HG03280 (cell line): ENCODE results near the gene TMEM9B.
A peak's percentile ranks its signal among the peaks of the same experiment; 100 is the strongest.
"Not testable (repeated sequence)": the region's sequence is repeated elsewhere in the genome, so short reads cannot be mapped to it uniquely, and the experiment has no call there.

Source experiments
- ATAC-seq: cut with Tn5 transposase; IDR thresholded peaks from one replicate; pipeline ENCODE4 v1.9.1; 2021; ENCODE audit warnings: mild to moderate bottlenecking, moderate library complexity; ENCODE audit not compliant: unreplicated experiment

TMEM9B gene

GRCh38 chr11:8964324-8965320, at the start of gene TMEM9B:
Gene TMEM9B, minus strand, starts transcription at chr11:8964442. Its CDS starts 129 bp downstream, at chr11:8964313.
- peak; percentile 83 for ATAC-seq

- ATAC-seq = no peak
Measured at GRCh38 chr11:9013373-9013772, 49.1 kb upstream of the TMEM9B start.

GRCh38 chr11:9009538-9009937, 45.3 kb upstream of the TMEM9B start:
- ATAC-seq = not testable (repeated sequence)

GRCh38 chr11:9008661-9009060, 44.4 kb upstream of the TMEM9B start:
- no peak for ATAC-seq

GRCh38 chr11:9008011-9008550, 43.8 kb upstream of the TMEM9B start:
- no peak for ATAC-seq

- no peak for ATAC-seq
Measured at GRCh38 chr11:9005087-9005486, 40.8 kb upstream of the TMEM9B start.

- no peak for ATAC-seq
Measured at GRCh38 chr11:9004183-9004926, 40.1 kb upstream of the TMEM9B start.

- ATAC-seq = no peak
Measured at GRCh38 chr11:9003573-9004182, 39.4 kb upstream of the TMEM9B start, which contains the start of gene NRIP3. Gene NRIP3, minus strand, starts transcription at chr11:9004001. Its CDS starts 66 bp downstream, at chr11:9003935.

GRCh38 chr11:9002920-9003572, 38.8 kb upstream of the TMEM9B start:
- ATAC-seq = no peak

GRCh38 chr11:9001736-9002135, 37.5 kb upstream of the TMEM9B start:
- no peak for ATAC-seq

GRCh38 chr11:8998017-8998416, 33.8 kb upstream of the TMEM9B start:
- no peak for ATAC-seq

GRCh38 chr11:8997451-8997850, 33.2 kb upstream of the TMEM9B start:
- ATAC-seq = no peak

GRCh38 chr11:8989453-8989852, 25.2 kb upstream of the TMEM9B start:
- ATAC-seq = no peak

- no peak for ATAC-seq
Measured at GRCh38 chr11:8988329-8989234, 24.3 kb upstream of the TMEM9B start.

GRCh38 chr11:8987446-8987845, 23.2 kb upstream of the TMEM9B start:
- peak; percentile 50 for ATAC-seq

GRCh38 chr11:8986772-8987171, 22.5 kb upstream of the TMEM9B start:
- ATAC-seq = not testable (repeated sequence)

- no peak for ATAC-seq
Measured at GRCh38 chr11:8985462-8985861, 21.2 kb upstream of the TMEM9B start.

GRCh38 chr11:8983552-8983951, 19.3 kb upstream of the TMEM9B start:
- no peak for ATAC-seq

- ATAC-seq = no peak
Measured at GRCh38 chr11:8980485-8980884, 16.2 kb upstream of the TMEM9B start.
